HK-2 (cell line): ENCODE results near the gene TMEM35A.
A peak's percentile ranks its signal among the peaks of the same experiment; 100 is the strongest.
"Not testable (repeated sequence)": the region's sequence is repeated elsewhere in the genome, so short reads cannot be mapped to it uniquely, and the experiment has no call there.

ENCODE experiments used
- DNase-seq: peaks from one replicate; pipeline ENCODE4 v3.0.0-alpha.2; 2018; ENCODE audit not compliant: unreplicated experiment

TMEM35A gene, protein sequence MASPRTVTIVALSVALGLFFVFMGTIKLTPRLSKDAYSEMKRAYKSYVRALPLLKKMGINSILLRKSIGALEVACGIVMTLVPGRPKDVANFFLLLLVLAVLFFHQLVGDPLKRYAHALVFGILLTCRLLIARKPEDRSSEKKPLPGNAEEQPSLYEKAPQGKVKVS

DNA sequence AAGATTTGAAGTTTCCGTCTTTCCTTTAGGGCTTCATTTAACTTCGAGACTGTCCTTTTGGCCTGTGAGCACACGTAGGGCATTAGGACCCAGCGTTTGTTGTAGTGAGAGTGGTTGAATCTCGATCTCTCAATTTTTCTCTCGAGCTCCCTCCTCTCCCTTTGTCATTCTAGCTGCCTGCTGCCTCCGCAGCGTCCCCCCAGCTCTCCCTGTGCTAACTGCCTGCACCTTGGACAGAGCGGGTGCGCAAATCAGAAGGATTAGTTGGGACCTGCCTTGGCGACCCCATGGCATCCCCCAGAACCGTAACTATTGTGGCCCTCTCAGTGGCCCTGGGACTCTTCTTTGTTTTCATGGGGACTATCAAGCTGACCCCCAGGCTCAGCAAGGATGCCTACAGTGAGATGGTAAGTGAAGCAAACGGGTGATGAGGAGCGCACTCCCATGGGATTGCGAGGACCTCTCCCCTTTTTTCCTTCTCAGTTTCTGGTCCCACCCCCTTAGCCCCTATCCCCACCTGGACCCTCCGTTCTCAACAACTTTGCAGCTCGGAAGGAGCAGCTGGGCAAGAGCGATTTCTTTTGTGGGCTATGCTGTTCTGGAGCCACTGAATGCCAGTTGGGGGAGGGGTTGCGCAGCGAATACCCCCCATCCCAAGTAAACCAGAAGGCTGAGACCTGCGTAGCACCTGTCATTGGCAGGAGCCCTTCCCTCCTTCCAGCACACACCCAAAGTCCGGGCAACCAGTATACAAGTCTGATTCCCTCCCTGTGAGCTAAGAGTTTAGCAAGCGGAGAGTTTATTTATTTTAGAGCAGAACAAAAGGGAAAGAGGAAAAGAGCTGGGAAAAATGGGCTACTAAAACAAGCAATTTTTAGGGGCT, at the start of gene TMEM35A:
Gene TMEM35A (plus strand): TSS at position 164 of the 883 bp plus-strand sequence. CDS start 124 bp downstream, at position 288.
- no peak for DNase-seq

DNA sequence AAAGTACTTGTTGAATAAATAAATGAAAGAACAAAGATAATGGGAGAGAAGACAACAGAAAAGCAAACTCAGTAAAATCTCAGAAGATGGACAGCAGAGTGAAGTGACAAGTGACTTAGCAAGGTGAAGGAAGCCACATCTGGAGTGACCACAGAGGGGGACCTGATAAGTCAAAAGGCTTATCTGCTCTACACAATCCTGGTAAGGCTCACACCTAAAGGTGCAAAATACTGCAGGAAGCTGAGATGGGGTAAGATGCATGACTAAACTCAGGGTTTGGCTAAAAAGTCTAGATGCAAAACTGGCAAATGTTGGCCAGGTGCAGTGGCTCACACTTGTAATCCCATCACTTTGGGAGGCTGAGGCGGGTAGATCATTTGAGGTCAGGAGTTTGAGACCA, 49.0 kb upstream of the TMEM35A start:
- no peak for DNase-seq

DNA sequence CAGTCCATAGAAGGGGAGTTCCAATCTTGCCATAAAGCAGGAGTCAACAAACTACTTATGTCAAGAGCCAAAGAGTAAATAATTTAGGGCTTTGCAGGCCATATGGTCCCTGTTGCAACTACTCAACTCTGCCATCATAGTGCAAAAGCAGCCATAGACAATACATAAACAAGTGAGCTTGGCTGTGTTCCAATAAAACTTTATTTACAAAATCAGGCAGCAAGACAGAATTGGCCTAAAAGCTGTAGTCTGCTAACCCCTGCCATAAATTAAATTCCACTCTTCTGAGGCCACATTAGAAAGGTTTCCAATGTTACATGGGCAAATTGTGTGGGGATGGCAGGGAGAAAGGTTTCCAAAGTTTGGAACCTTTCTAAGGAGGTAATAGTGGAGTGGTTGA, 41.4 kb upstream of the TMEM35A start:
- DNase-seq: no peak

- DNase-seq: no peak
These were observed 38.5 kb upstream of the TMEM35A start for GRCh38 chrX:101040197-101040596.

DNA sequence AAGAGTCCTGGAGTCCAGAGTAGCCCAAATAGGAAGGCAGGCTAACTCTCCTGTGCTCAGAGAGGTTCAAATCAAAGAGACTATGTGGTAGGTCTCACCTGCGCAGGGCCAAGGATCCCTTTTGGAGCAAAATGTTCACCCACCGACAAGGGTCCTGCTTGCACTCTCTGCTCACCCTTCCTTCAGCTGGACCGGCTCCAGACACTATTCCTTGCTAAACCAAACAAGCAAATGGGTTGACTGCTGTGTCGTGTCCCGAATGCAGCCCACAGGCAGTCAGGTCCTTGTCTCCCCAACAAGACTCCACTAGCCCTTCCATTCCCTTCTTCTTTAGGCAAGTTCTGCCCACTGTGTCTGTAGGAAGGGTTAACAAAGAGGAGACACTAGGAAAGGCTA, 27.5 kb upstream of the TMEM35A start:
- DNase-seq: no peak

- DNase-seq: peak; percentile 72
These were observed 27.0 kb upstream of the TMEM35A start, which contains the start of gene TRMT2B for GRCh38 chrX:101051549-101052302. Gene TRMT2B, minus strand, starts transcription at chrX:101052111. Its CDS starts 9,822 bp downstream, at chrX:101042289.

DNA sequence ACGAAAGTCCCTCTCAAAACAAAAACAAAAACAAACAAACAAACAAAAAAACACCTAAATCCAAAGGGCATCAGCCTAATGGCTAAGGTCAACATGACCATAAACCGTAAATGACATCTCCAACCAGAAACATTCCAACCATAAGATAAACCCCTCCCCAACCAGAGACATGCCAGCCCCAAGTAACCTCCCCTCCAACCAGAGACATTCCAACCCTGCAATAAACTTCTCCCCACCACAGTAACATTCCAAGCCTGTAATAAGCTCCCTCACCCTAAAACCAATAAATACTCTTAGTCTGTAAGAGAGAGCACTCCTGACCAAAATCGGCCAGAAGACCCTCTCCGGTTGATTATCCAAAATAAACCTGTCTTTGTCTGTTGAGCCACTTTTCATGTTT, 22.1 kb upstream of the TMEM35A start:
- not testable (repeated sequence) for DNase-seq

- DNase-seq: no peak
These were observed 21.5 kb upstream of the TMEM35A start for GRCh38 chrX:101057093-101057714.

DNA sequence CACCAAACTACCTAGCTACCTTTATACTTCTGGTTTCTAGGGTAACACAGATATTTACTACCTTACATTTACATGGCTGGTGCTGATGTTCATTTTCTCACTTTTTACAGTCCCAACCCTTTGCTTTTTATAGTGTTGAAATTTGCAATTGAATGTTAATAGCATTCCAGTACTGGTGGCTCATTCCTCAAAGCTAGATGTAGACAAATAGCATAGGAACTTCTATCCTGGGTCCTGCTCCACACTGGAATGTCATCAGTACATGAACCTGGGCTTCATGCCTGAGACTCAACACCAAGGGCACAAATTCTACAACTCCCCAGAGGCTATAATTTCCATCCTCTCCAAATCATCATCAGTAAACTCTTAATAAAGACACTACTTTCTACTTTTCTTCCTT, 16.5 kb upstream of the TMEM35A start:
- no peak for DNase-seq

DNA sequence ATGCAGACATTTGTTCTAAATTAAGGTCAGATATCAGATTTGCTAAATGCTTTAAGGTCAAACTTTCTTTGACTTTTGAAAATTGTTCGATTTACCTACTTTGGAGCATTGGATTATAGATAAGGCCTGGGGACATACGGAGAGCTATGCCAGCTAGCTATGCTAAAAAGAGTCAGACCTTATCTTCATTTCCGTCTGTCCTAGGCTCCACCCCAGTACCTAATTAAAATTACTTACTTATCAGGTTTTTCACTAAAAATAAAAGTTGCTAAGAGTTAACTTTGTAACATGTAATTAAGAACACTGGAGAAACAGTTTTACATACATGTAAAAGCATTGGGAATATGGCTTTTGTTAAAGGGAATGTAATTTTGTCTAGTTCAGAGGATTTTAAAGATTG, 7.1 kb upstream of the TMEM35A start:
- DNase-seq: no peak

GRCh38 chrX:101079736-101080270, 1.1 kb downstream of the TMEM35A start:
- no peak for DNase-seq

GRCh38 chrX:101080326-101081124, 1.8 kb downstream of the TMEM35A start:
- DNase-seq: no peak

DNA sequence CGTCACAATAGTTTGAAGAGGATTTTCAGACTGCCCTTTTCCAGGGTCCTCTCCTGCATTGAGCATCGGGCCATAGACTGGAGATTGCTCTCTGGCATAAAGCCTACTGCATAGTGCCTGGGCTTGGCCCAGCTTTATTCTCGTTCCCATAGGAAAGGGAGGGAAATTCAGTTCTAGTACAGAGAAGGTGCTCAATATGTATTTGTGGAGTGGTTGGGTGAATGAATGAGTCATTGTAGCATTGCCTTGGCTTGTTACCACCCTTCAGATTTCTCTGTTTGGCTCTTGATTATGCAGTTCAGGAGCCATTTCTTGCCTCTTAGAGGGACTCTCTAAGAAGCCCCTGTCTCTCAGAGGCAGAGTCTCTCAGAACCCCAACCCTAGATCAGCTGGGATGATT, 2.6 kb downstream of the TMEM35A start:
- no peak for DNase-seq

GRCh38 chrX:101091817-101092216, 13.1 kb downstream of the TMEM35A start:
- no peak for DNase-seq

GRCh38 chrX:101097546-101098453, 19.1 kb downstream of the TMEM35A start, which contains the start of gene CENPI:
Gene CENPI, plus strand, starts transcription at chrX:101098204. Its CDS starts 2,867 bp downstream, at chrX:101101071.
- DNase-seq: peak; percentile 95

- no peak for DNase-seq
These were observed 29.6 kb downstream of the TMEM35A start for GRCh38 chrX:101108284-101108683.

DNA sequence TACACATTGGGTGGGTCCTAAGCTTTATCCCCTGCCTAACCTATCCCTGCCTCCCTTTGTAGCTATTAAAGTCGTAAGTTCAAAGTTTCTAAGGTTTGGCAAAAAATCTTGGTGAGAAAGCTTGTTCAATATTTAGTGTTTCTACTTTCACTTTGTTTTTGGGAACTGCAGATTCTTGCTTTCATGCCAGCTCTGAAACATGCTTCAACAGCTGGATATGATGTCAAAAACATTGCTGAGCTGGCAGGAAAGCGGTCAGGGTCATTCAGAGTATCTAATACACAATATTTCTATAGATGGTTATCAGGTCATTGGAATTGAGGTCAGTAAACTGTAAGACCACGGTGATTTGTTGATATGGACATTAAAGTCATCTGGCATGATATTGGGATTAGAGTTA, 39.0 kb downstream of the TMEM35A start:
- no peak for DNase-seq

- no peak for DNase-seq
These were observed 57.6 kb downstream of the TMEM35A start for GRCh38 chrX:101136235-101136634.
